DOHH2 (cell line): Measurements from ENCODE around the gene IGSF9.

Source experiments
- EZH2phosphoT487 ChIP-seq: fragments of 200-600 bp; sonication (generic); IDR thresholded peaks from 2 replicates; pipeline ENCODE4 v1.6.1; 2017; ENCODE audit warnings: borderline replicate concordance, mild to moderate bottlenecking, antibody characterized with exemption, low read length, moderate library complexity, mixed read lengths
- TF ChIP-seq, protein P1 (sequence below): fragments of 200-600 bp; sonication (generic); IDR thresholded peaks from one replicate; pipeline ENCODE4 v1.5.1; 2014; ENCODE audit warnings: antibody characterized with exemption, mild to moderate bottlenecking, low read depth, low read length; ENCODE audit not compliant: poor library complexity, severe bottlenecking

DNA sequence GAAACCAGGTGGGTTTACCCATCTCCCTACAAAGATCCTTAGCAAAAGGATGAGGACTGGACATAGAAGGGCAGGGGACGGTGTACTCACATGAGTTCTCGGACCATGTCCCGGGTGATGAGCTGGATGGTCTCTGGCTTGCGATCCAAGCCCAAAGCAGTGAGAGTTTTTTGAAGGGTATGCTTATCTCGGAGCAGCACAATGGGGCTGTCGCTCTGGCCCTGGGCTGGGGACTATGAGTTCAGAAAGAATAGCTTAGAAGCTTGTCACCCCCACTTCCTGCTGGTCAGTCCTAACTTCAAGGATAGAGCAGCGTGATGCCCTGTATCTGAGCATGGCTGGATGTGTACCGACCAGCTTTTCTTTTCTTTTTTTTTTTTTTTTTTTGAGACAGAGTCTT lies 55.0 kb downstream of the IGSF9 start:
- TF ChIP-seq, protein P1, sequence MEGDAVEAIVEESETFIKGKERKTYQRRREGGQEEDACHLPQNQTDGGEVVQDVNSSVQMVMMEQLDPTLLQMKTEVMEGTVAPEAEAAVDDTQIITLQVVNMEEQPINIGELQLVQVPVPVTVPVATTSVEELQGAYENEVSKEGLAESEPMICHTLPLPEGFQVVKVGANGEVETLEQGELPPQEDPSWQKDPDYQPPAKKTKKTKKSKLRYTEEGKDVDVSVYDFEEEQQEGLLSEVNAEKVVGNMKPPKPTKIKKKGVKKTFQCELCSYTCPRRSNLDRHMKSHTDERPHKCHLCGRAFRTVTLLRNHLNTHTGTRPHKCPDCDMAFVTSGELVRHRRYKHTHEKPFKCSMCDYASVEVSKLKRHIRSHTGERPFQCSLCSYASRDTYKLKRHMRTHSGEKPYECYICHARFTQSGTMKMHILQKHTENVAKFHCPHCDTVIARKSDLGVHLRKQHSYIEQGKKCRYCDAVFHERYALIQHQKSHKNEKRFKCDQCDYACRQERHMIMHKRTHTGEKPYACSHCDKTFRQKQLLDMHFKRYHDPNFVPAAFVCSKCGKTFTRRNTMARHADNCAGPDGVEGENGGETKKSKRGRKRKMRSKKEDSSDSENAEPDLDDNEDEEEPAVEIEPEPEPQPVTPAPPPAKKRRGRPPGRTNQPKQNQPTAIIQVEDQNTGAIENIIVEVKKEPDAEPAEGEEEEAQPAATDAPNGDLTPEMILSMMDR = no peak
- TF ChIP-seq EZH2phosphoT487 = no peak
